ENCODE measurements around the gene CMSS1.

Gene CMSS1

GRCh38 chr3:99961756-99962515 is 144.3 kb downstream of the CMSS1 start:
- DNase-seq = no peak

GRCh38 chr3:99962703-99963102 is 145.0 kb downstream of the CMSS1 start:
- DNase-seq = no peak

- no peak for DNase-seq
Observed at GRCh38 chr3:99965077-99965476, 147.4 kb downstream of the CMSS1 start.

GRCh38 chr3:99965681-99966408 is 148.2 kb downstream of the CMSS1 start:
- DNase-seq = no peak

- no peak for DNase-seq
Observed at GRCh38 chr3:99966662-99967416, 149.2 kb downstream of the CMSS1 start.

GRCh38 chr3:99967796-99968195 is 150.1 kb downstream of the CMSS1 start:
- no peak for DNase-seq

GRCh38 chr3:99969136-99969535 is 151.5 kb downstream of the CMSS1 start:
- DNase-seq = no peak

- no peak for DNase-seq
Observed at GRCh38 chr3:99970198-99970597, 152.5 kb downstream of the CMSS1 start.

- no peak for DNase-seq
Observed at GRCh38 chr3:99971761-99972160, 154.1 kb downstream of the CMSS1 start.

- DNase-seq = no peak
Observed at GRCh38 chr3:99972380-99973104, 154.9 kb downstream of the CMSS1 start.

GRCh38 chr3:99974989-99975388 is 157.3 kb downstream of the CMSS1 start:
- DNase-seq = no peak

- DNase-seq = no peak
Observed at GRCh38 chr3:99976584-99976983, 158.9 kb downstream of the CMSS1 start.

GRCh38 chr3:99978221-99978620 is 160.6 kb downstream of the CMSS1 start:
- DNase-seq = no peak

GRCh38 chr3:99980606-99981005 is 162.9 kb downstream of the CMSS1 start:
- DNase-seq = no peak

- DNase-seq = no peak
Observed at GRCh38 chr3:99981138-99981537, 163.5 kb downstream of the CMSS1 start.

GRCh38 chr3:99982650-99983049 is 165.0 kb downstream of the CMSS1 start:
- no peak for DNase-seq

GRCh38 chr3:99984139-99984538 is 166.5 kb downstream of the CMSS1 start:
- no peak for DNase-seq

- no peak for DNase-seq
Observed at GRCh38 chr3:99984668-99985067, 167.0 kb downstream of the CMSS1 start.

GRCh38 chr3:99990179-99990578 is 172.5 kb downstream of the CMSS1 start:
- DNase-seq = no peak

- no peak for DNase-seq
Observed at GRCh38 chr3:99997293-99997692, 179.6 kb downstream of the CMSS1 start.

GRCh38 chr3:99999536-99999935 is 181.9 kb downstream of the CMSS1 start:
- DNase-seq = no peak

- no peak for DNase-seq
Observed at GRCh38 chr3:100001083-100001482, 183.4 kb downstream of the CMSS1 start.
